Measurements from ENCODE around the gene NOG. TPM values are rescaled to one million over a fixed set of nuclear protein-coding genes. Genes with fewer than 3 reads are reported as not detected.

NOG gene
- total RNA-seq (2014; rRNA removed; shearing (Covaris generic)): 0.78 and 1.2 TPM in 2 replicates

DNA sequence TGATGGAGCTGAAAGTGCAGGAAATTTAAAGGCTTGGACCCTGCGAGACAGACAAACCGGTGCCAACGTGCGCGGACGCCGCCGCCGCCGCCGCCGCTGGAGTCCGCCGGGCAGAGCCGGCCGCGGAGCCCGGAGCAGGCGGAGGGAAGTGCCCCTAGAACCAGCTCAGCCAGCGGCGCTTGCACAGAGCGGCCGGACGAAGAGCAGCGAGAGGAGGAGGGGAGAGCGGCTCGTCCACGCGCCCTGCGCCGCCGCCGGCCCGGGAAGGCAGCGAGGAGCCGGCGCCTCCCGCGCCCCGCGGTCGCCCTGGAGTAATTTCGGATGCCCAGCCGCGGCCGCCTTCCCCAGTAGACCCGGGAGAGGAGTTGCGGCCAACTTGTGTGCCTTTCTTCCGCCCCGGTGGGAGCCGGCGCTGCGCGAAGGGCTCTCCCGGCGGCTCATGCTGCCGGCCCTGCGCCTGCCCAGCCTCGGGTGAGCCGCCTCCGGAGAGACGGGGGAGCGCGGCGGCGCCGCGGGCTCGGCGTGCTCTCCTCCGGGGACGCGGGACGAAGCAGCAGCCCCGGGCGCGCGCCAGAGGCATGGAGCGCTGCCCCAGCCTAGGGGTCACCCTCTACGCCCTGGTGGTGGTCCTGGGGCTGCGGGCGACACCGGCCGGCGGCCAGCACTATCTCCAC lies at the start of gene NOG:
Gene NOG, plus strand, starts transcription at position 54 of the 674 bp plus-strand sequence. Its CDS starts 525 bp downstream, at position 579.
- DNase-seq (ENCODE audit: low spot score): peak; percentile 58

DNA sequence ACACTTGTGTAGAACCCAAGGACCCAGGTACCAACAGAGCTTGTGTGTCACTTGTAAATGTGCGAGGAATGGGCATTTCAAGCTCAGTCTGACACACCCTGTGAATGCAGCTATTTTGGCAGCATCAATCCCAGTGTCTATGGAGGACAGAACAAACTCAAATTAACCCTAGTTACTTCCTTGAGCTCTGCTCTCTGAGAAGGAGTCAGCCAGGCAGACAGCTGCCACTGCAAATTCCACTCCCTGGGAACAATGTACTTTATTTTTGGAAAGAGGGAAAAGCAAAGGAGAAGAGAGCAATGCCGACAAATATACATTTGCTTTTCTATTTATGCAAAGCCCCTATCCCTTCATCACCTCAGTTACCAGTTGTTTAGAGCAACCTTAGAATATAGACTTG lies 48.4 kb upstream of the NOG start:
- no peak for DNase-seq (ENCODE audit: low spot score)

DNA sequence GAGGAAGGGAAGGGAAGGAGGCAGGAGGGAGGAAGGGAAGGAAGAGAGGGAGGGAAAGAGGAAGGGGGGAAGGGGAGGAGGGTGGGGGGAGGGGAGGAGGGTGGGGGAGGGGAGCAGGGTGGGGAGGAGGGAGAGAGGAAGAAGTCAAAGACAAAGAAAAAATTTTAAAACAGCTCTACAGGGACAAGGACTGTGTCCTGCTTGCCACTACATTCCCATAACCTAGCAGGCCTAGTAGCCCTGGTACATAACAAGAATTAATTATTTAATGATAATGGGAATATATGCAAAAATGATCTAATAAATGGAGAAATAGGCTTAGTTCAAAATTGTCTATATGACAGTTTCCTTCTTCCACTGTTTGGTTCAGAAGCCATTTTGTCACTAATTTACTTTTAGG lies 47.6 kb upstream of the NOG start:
- DNase-seq (ENCODE audit: low spot score): no peak

DNA sequence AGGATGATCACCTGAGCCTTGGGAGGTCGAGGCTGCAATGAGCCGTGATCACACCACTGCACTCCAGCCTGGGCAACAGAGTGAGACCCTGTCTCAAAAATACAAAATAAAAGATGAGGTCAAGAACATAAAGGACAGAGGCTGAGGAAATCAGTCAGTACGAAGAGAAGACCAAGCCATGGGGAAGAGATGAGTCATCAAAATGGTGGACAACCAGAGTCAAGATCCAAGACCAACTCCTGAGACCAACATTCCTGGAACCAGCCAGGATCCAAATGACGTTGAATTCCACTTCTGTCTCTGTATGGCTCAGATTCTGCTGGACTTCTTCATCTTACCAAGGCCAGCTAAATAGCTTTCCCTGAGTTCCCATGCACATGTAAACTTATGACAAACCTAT lies 44.8 kb upstream of the NOG start:
- DNase-seq (ENCODE audit: low spot score): no peak

DNA sequence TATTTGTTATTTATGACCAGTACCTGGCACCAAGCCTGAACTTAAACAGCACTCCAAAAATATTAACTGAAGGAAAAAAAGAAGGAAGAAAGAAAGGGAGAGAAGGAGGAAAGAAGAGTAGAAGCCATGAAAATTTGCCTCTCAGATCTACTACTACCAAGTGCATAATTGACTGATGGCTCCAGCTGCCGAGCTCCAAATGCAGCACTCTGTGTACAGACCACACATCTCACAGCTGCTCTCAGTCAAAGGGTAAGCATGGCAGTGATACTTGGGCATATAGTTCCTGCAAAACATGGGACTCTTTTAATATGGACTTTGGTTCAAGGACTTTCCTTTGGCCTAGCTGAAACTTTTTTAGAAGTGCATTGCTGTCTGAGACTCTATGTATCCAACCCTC lies 44.0 kb upstream of the NOG start:
- no peak for DNase-seq (ENCODE audit: low spot score)

DNA sequence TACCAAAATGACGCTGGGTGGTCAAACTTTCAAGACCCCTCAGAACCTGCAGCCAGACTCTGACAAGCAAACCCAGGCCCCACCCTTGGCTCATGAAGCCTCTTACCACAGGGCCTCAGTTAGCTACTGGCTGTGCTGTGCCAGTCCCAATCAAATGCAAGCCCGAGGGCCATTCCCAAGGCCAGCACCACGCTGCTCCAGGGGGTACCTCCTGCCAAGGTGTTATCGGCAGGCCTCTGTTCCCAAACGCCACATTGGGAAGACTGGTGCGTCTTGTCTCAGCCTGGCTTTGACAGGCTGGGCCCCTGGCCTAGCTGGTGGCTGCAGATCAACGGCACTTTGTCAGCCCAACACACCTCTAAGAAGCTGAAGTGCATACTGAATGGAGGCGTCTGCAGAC lies 35.8 kb upstream of the NOG start:
- no peak for DNase-seq (ENCODE audit: low spot score)

DNA sequence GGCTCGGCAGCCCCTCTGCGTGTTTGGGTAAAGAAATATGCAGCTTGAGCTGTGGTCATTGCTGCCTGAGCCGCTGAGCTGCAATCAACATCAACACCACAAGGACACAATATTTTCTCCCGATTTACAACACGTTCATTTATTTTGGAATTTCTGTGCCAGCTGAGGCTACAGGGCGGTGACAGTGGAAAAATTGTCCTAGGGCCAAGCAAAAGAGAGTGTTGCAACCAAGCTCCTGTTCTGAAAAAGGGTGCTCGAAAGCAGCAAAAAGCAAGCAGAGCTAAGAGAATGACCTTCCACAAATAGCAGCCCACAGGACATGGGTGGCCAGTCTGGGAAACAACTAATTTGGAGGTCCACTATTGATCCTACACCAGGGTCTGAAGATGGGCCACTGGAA lies 35.4 kb upstream of the NOG start:
- no peak for DNase-seq (ENCODE audit: low spot score)

DNA sequence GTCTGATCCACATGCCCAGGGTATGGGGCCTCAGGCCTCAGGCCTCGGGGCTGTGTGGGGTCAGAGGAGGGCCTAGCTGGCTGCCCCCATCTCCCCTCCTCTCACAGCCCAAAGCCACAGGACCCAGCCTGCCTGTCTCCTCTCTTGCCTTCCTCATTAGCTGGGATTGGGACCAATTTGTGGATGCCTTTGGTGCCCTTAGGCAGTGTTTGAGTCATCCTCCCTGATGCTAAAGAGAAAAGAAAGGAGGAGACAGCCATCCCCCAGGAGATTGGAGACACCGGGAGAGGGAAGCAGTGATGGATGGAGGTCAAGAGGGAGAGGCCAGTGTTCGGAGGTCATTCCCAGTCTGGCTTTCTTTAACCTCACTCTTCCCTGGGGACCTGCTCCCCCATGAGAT lies 23.3 kb upstream of the NOG start:
- DNase-seq (ENCODE audit: low spot score): no peak

DNA sequence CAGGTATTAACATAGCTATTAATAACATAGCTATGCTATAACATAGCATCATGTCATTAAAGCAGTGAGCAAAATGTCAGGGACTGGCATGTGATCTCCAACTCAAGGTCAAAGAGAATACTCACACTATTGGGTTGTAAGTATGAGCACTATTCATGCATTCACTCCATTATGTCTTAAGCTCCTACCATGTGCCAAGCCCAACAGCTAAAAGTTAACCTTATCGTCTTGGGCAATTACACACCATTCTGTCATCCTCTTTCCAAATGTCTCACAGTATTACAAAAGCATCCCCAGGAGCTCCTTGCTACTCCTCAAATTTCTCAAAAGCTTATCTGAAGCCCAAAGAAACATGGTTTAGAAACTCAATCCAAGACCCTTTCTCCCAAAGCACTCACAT lies 22.0 kb upstream of the NOG start:
- no peak for DNase-seq (ENCODE audit: low spot score)

DNA sequence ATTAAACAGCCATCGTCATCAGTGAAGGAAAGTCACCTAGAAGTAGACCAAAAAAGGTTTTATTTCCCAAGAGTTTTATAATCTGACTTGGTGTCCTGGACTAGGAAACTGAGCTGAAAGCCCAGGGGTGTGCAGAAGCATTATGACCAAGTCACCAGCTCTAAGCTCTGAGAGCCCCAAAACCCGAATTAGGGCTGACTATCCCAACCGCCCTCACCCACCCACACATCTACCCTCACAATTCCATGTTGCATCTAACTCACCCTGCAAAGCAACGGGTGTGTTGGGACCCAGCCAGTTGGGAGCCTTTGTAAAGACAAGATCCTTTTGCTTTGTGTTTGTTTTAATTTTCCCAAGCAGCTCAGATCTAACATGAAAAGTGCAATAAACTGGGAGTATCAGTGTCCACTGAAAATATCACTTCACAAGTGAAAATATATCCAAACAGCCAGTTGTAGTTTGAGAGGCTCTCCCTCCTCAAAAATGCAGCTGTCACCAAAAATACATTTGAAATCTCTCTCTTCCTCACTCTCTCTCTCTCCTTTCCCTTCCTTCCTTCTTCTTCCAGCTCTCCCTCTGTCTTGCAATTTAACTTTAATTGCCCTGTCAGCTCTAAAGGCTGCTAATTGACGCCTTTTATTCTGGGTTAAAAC lies 16.2 kb upstream of the NOG start:
- DNase-seq (ENCODE audit: low spot score): no peak

DNA sequence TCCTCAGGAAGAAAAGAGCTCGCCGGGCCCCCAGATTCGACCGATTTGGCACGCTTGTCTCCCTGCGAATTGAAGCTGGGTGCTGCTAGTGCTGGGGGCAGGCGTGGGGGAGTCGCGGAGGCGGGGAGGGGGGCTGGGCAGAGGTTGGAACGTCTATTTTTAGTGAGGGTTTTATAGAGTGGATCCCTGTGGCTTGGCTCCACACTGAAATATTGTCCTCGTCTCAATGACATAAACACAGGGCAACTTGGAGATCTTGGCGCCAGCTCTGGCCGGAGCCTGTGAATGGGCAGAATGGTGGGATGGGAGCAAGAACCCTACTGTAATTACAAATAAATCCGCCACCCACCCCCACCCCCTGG lies 15.7 kb upstream of the NOG start:
- DNase-seq (ENCODE audit: low spot score): no peak

DNA sequence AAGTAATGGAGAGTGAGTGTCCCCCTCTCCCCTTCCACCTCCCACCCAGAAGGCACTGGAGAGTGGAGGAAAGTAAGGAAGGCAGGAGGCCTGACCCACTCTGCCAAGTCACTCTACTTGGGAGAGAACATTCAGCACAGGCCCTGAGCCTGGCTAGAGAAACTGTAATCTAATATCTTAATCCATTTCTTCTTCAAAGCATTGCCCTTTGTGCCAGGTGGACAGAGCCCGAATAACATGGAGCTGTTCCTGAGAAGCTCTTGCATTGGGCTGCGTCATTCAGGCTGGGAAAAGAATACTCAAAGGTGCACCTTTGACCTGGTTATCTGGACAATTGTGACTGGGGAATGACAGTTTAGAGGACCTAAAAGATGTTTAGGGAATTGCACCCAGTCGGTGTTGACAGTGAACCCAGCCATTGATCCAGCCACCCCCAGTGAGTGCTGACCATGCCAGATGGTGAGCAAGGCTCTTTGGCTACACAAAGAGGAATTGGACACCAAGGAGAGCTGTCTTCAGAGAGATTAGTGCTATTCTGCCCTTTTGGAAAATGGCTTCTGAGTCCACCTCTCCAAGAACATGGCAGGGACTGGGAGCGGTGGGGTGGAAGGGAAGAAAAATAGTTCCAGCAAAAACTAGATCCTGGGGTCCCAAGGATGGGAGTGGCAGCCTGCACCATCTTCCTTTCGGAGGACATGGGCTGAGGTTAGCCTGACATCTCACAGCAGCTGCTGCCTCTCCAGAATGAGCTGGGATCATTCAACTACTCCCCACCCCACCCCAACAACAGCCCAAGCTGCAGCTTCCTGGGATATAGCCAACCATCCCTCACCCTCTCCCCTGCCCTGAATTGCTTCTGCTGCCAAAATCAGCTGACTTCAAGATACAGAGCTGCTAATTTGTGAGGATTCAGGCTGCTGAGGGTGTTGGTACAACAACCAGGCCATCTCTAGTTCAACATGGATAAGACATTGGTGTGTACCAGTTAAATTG lies 11.6 kb upstream of the NOG start:
- no peak for DNase-seq (ENCODE audit: low spot score)

DNA sequence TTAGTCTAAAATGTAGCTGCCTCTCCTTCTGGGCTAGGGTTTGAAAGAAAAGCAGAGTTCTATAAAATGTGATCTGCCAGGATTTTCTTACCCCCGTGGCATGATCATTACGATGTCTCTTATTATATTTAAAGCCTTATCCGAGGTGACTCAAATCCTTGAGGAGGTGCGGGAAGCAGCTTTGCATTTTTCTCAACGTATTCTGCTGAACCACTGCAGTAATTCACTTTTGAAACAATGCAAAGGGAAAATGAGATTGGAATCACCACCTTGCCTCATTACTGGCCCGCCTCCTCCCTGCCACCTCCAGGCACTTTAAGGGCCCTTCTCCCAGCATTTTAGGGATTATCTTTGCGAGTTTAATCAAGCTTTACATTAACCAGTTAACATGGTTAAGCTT lies 9.7 kb upstream of the NOG start:
- no peak for DNase-seq (ENCODE audit: low spot score)

DNA sequence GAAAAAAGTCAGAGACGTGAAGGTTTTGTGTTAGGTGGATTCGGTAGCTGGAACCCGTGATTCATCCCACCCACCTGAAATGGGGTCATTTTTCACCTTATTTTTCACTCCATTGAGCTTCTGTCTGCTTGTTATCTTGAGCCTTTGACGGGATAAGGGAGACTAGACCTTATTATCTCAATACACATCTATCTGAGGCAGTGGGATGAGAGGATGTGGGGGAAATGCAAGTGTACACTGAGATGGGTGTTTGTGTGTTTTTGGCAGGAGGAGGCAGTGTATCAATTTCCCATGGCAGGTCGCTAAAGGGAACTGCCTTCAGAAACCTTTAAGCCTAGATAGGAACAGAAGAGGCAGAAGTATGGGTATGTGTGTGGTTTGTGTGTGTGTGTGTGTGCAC lies 6.2 kb upstream of the NOG start:
- DNase-seq (ENCODE audit: low spot score): no peak

DNA sequence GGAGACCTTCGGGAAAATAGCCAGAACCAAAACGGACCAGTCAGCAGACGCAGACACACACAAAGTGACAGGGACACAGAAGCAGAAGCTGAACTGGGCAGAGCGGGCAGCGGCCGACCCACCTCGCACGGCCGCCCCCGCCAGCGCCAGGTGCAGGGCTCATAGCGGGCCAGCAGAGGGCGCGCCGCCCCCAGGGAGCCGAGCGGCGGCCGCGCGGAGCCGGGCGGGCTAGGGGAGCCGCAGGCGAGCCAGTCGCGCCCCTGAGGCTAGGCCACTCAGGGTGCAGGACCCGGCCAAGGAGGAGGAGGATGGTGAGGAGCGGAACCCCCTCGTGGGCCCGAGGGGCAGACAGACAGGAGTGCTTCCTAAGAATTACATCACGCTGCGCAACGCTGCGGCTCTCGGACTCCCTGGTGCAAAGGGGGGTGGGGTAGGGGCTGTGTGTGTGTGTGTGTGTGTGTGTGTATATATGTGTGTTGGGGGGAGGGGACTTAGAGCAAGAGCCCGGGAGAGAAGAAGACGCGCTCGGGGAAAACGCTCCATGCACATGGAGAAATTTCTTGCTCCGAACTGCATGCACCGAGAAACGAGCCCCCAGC lies 913 bp upstream of the NOG start:
- DNase-seq (ENCODE audit: low spot score): peak; percentile 63

DNA sequence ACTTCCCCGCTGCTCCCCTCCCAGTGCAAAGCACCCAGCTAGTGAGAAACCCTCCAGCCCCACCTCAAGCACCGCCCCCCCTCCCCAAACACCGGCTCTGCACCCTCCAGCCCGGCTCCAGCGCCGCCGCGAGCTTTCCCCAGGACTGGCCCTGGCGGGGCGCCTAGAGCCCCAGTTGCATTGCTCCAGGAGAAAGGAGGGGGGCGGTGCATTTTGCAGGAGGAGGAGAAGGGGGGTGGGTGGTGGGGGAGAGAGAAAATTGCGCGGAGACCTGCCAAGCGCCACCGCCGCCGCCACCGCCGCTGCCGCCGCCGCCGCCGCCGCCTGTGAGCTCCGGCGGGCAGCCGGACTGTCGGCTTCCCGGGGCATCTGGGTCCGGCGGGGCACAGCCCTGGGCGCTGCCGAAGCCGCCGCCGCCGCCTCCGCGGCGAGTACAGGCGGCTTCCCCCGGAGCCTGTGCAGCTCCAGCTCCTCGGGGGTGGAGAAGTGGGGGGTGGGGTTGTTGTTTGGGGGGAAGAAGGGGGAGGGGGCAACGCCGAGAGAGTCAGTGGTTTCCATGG lies 333 bp upstream of the NOG start:
- peak; percentile 64 for DNase-seq (ENCODE audit: low spot score)

DNA sequence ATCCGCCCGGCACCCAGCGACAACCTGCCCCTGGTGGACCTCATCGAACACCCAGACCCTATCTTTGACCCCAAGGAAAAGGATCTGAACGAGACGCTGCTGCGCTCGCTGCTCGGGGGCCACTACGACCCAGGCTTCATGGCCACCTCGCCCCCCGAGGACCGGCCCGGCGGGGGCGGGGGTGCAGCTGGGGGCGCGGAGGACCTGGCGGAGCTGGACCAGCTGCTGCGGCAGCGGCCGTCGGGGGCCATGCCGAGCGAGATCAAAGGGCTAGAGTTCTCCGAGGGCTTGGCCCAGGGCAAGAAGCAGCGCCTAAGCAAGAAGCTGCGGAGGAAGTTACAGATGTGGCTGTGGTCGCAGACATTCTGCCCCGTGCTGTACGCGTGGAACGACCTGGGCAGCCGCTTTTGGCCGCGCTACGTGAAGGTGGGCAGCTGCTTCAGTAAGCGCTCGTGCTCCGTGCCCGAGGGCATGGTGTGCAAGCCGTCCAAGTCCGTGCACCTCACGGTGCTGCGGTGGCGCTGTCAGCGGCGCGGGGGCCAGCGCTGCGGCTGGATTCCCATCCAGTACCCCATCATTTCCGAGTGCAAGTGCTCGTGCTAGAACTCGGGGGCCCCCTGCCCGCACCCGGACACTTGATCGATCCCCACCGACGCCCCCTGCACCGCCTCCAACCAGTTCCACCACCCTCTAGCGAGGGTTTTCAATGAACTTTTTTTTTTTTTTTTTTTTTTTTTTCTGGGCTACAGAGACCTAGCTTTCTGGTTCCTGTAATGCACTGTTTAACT lies 1.0 kb downstream of the NOG start:
- peak; percentile 26 for DNase-seq (ENCODE audit: low spot score)

DNA sequence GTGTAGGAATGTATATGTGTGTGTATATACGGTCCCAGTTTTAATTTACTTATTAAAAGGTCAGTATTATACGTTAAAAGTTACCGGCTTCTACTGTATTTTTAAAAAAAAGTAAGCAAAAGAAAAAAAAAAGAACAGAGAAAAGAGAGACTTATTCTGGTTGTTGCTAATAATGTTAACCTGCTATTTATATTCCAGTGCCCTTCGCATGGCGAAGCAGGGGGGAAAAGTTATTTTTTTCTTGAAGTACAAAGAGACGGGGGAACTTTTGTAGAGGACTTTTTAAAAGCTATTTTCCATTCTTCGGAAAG lies 1.6 kb downstream of the NOG start:
- no peak for DNase-seq (ENCODE audit: low spot score)

DNA sequence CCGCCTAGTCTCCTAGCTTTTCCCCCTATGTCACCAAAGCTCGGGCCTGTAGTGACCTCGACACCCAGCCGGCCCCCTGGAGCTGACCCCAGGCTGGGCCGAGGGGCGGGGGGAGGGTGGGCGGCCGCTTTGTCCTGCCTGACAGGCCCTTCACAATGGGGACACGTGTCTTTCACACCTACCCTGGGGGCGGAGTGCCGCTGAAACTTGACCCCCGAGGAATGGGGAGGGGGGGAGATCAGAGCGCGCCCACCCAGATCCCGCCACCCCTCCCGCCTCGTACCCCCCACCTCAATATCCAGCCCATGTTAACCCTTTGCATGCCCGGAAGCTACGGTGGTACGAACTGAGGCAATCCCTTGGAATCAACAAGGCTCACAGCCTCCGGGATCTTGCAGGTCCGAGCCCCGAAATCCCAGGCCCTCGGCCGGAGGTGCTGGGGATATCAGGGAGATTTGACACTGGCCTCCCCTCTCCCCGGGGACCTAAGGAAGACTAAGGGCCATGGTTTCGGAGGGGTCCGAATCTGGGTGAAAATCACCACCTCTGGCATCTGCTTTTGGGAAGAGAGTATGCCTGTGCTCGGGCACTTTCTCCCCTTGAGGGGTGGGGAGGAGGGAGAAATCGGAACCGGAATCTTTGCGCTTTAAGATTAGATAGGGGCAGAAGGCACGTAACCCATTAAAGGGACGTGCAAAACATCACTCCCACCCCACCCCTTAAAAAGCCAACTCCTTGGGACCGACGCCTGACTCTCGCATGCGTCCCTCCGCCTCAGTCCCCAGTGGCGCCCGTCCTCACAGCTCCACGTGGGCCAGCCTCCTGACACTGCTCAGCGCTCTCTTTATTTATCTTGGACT lies 2.6 kb downstream of the NOG start:
- DNase-seq (ENCODE audit: low spot score): no peak
